Hepatocyte (in vitro differentiated cells): ENCODE data around the gene ZNF638. TPM values are rescaled to one million over a fixed set of nuclear protein-coding genes. Genes with fewer than 3 reads are reported as not detected.
A peak's percentile ranks its signal among the peaks of the same experiment; 100 is the strongest.

ENCODE experiments used
- DNase-seq: peaks from one replicate; pipeline ENCODE4 v3.0.0-alpha.2; 2016; ENCODE audit warnings: low spot score
- H2AFZ ChIP-seq: fragments of 200-600 bp; sonication (generic); 2 replicates; pipeline ENCODE4 v1.6.0; 2016; ENCODE audit warnings: antibody characterized with exemption, mild to moderate bottlenecking
- H3K27ac ChIP-seq: fragments of 200-600 bp; sonication (generic); 2 replicates; pipeline ENCODE4 v1.5.1; 2016; ENCODE audit warnings: mild to moderate bottlenecking
- H3K27me3 ChIP-seq: fragments of 200-600 bp; sonication (generic); 2 replicates; pipeline ENCODE4 v1.6.1; 2016
- H3K36me3 ChIP-seq: fragments of 200-600 bp; sonication (generic); replicated peaks from 2 replicates; pipeline ENCODE4 v1.5.1; 2016; ENCODE audit warnings: low read depth; ENCODE audit not compliant: insufficient read depth
- H3K4me1 ChIP-seq: fragments of 200-600 bp; sonication (generic); 2 replicates; pipeline ENCODE4 v1.5.1; 2016; ENCODE audit warnings: mild to moderate bottlenecking, moderate library complexity; ENCODE audit not compliant: insufficient read depth
- H3K4me2 ChIP-seq: fragments of 200-600 bp; sonication (generic); 2 replicates; pipeline ENCODE4 v1.6.0; 2016
- H3K4me3 ChIP-seq: fragments of 200-600 bp; sonication (generic); 2 replicates; pipeline ENCODE4 v1.5.1; 2016; ENCODE audit warnings: mild to moderate bottlenecking
- H3K79me2 ChIP-seq: fragments of 200-600 bp; sonication (generic); 2 replicates; pipeline ENCODE4 v1.6.0; 2017; ENCODE audit warnings: mild to moderate bottlenecking
- H3K9me2 ChIP-seq: fragments of 200-600 bp; sonication (generic); replicated peaks from 2 replicates; pipeline ENCODE4 v1.6.0; 2017; ENCODE audit warnings: mild to moderate bottlenecking; ENCODE audit not compliant: insufficient read depth
- H3K9me3 ChIP-seq: fragments of 200-600 bp; sonication (generic); 2 replicates; pipeline ENCODE4 v1.5.1; 2016; ENCODE audit warnings: low read depth, mild to moderate bottlenecking
- H4K20me1 ChIP-seq: fragments of 200-600 bp; sonication (generic); 2 replicates; pipeline ENCODE4 v1.6.0; 2016; ENCODE audit warnings: mild to moderate bottlenecking; ENCODE audit not compliant: insufficient read depth, poor library complexity, severe bottlenecking
- CTCF ChIP-seq: fragments of 200-600 bp; sonication (generic); IDR thresholded peaks from 2 replicates; pipeline ENCODE4 v1.5.1; 2016; ENCODE audit warnings: antibody characterized with exemption, mild to moderate bottlenecking; ENCODE audit not compliant: poor library complexity
- EZH2 ChIP-seq: fragments of 200-600 bp; sonication (generic); IDR thresholded peaks from 2 replicates; pipeline ENCODE4 v1.6.1; 2016; ENCODE audit warnings: antibody characterized with exemption, mild to moderate bottlenecking, borderline replicate concordance
- EZH2phosphoT487 ChIP-seq: fragments of 200-600 bp; sonication (generic); IDR thresholded peaks from one replicate; pipeline ENCODE4 v1.6.1; 2018; ENCODE audit warnings: antibody characterized with exemption, mild to moderate bottlenecking, low read depth, moderate library complexity; ENCODE audit not compliant: unreplicated experiment, severe bottlenecking
- WGBS: methylation state at CpG from one replicate; pipeline ENCODE4 v1.1.6; 2016; ENCODE audit warnings: low lambda C conversion rate; ENCODE audit errors: missing lambda C conversion rate; 5-methylcytosine and 5-hydroxymethylcytosine counted together
- polyA plus RNA-seq: library from polyadenylated mRNA; unstranded; fragments of >200 nt; fragmentation: Nextera tagmentation; extraction: Ambion mirVana; gene quantifications from 2 replicates; pipeline ENCODE4 v1.2.1, GENCODE V29; 2016
- total RNA-seq: library from RNA; depleted of rRNA; stranded (reverse); fragments of >200 nt; gene quantifications from 2 replicates; pipeline ENCODE4 v1.2.3, GENCODE V29; 2014

Gene ZNF638
- total and polyA plus RNA-seq, 2 experiments from 2014 or later: 41.2 to 141 TPM

GRCh38 chr2:71347517-71347916 is 15.9 kb downstream of the ZNF638 start:
- H2AFZ ChIP-seq: no peak overlapping the region
- H3K27me3 ChIP-seq: no peaks in the 10 kb centered on the region
- DNase-seq: peak; percentile 27
- TF ChIP-seq EZH2phosphoT487 (no peak), CTCF (no peak), EZH2 (no peak)
- H3K79me2 ChIP-seq: peaks cover 98% of the 10 kb centered on the region
- H3K4me3 ChIP-seq: no peak overlapping the region
- no peak overlapping the region for H3K27ac ChIP-seq
- H3K4me1 ChIP-seq: no peaks in the 10 kb centered on the region
- H3K9me3 ChIP-seq: no peaks in the 10 kb centered on the region
- H4K20me1 ChIP-seq: peaks cover 100% of the 10 kb centered on the region
- no peaks in the 10 kb centered on the region for H3K36me3 ChIP-seq
- no peak overlapping the region for H3K4me2 ChIP-seq
- no peaks in the 10 kb centered on the region for H3K9me2 ChIP-seq

GRCh38 chr2:71348302-71348701 is 16.7 kb downstream of the ZNF638 start:
- Histone ChIP-seq H3K36me3 (no peaks in the 10 kb centered on the region), H3K9me2 (no peaks in the 10 kb centered on the region), H2AFZ (no peak overlapping the region), H3K27ac (no peak overlapping the region), H3K4me1 (no peaks in the 10 kb centered on the region), H3K4me2 (no peak overlapping the region), H4K20me1 (peaks cover 100% of the 10 kb centered on the region), H3K4me3 (no peak overlapping the region), H3K9me3 (no peaks in the 10 kb centered on the region), H3K27me3 (no peaks in the 10 kb centered on the region), H3K79me2 (peaks cover 98% of the 10 kb centered on the region)
- TF ChIP-seq EZH2phosphoT487 (no peak), EZH2 (no peak), CTCF (no peak)
- WGBS: 94% methylated on average over 3 of the region's 3 CpGs
- DNase-seq: peak; percentile 60

- peaks cover 94% of the 10 kb centered on the region for H4K20me1 ChIP-seq
Observed at GRCh38 chr2:71353248-71353647, 21.7 kb downstream of the ZNF638 start.

More at GRCh38 chr2:71353248-71353647, 21.7 kb downstream of the ZNF638 start:
- Histone ChIP-seq H3K27me3 (no peaks in the 10 kb centered on the region), H3K79me2 (peaks cover 98% of the 10 kb centered on the region), H3K4me3 (no peak overlapping the region), H3K4me2 (no peak overlapping the region), H3K36me3 (no peaks in the 10 kb centered on the region), H3K4me1 (no peaks in the 10 kb centered on the region), H3K27ac (no peak overlapping the region), H3K9me3 (no peaks in the 10 kb centered on the region), H2AFZ (no peak overlapping the region), H3K9me2 (no peaks in the 10 kb centered on the region)
- no peak for TF ChIP-seq EZH2
- TF ChIP-seq EZH2phosphoT487: no peak
- TF ChIP-seq CTCF: no peak
- 93% methylated on average over 2 of the region's 2 CpGs for WGBS
- DNase-seq: no peak
